Measurements from ENCODE around the gene TENM3. TPM values are rescaled to one million over a fixed set of nuclear protein-coding genes. Genes with fewer than 3 reads are reported as not detected.

The TENM3 gene
- polyA plus RNA-seq, 1 donor, result 17.7 TPM

DNA sequence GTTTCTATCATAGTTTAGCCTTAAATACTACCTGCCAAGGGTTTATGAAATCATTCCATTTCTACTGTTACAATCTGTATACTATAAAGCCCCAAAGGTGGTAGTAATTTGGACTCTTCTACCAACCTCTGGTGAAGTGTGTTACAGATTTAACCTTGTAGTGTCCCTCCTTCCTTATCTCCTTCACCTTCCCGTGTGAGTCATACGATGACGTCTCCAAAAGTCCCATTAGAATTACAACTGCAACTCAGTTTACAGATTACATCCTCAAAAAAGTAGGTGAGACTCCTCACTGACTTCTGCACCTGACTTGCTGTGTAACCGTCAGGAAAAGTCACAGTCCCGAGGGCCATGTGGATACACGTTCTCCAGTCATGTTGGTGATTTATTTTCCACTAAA lies 455.0 kb downstream of the TENM3 start:
- DNase-seq, result no peak

DNA sequence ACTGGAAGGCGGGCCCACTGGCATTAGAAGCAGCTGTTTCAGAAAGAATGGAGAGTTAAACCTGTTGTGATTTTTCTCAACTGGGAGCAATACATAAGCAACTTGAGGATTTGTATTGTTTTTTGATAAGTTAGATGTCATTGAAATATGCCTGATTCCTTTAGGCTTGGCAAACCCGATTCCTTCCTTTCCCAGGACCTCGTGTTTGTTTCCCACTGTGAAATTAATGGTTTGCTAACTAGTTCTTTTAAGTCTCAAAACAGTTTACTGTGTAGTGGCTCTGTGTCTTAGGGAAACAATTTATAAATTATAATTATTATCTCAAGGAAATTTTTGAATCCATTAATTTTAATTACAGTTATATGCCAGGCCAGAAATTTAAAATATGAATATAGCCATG lies 456.0 kb downstream of the TENM3 start:
- no peak for DNase-seq

DNA sequence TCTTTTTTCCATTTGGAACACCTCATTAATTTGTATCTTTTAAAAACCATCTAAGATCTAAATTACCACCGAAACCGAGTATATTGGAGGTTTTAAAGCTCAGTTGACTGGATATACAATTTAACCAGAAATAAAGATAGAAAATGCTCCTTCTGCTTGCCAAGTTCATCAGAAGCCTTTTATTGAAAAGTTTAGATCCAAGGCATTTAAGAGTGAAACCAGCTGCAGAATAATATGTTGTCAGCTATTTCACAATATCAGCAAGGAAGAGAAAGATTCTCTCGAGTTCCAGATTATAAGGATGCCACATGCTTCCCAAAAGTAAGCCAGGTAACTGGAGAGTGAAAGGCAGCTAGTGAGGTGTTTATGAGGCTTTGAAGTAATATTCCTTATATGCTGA lies 456.6 kb downstream of the TENM3 start:
- no peak for DNase-seq

DNA sequence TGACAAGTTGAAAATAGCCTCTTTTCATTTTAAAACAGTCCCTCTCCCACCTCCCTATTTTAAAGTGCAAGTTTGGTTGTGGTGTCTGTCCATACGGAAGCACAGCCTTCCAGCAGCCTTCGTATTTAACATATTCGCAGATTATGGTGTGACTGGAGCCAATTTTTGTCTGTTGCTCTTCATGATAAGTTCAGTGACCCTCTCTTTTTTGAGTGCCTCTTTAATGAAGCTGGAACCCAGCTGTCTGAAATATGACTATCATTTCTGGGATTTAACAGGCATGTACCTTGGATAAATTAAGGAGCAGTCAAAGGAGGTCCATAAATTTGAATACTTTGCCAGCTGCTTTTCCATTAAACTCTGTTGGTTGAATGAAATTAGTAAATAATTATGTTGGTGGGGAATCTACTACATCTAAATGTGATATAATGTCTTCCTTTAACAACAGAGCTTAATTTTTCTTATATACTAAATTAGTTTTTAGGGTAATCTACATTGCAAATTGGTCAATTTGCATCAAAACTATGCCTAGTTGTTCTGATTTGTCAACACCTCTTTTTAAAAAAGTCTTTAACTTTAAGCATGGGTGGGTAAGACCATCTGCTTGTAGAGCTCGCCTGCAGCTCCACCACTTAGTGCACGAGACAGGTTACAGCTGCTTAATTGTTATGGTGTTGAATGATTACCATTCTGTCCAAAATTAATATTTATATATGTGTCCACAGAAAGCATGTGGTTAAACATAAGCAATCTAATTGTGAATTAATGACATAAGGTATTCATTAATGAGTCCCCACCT lies 457.4 kb downstream of the TENM3 start:
- no peak for DNase-seq

DNA sequence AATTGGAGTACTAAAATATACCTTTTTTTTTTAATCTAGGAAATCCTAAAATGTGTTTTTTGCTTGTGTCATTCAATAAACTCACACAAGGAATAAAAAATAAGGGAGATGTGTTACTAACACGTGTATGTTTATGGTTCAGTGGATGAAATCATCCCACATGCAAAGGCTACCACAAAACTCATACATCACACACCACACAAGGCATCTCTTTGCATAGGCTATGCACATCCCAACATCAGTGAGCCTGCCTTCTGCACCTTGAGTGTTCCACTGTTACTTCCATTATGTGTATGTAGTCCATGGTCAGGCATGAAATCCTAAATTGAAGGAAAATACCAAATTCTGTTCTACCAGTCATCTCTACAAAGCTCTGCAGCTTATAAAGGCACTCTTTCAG lies 460.9 kb downstream of the TENM3 start:
- DNase-seq, result no peak

DNA sequence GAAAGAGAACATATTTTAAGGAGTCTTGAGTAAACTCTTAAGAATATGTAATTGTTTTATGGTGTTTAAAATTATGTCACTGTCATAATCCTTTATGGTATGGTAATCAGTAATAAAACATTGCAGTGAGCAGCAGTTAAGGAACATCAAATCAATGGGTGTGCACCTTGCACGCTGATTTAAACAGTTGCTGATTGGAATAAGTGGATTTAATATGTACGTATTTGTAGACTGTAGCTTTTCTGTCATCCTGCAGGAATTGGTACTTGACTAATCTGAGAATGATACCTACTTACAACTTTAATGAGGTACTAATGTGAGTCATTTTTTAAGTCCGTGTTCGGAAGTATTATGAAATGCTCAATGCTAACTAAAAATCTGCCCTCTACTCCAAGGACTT lies 461.7 kb downstream of the TENM3 start:
- DNase-seq, result no peak

DNA sequence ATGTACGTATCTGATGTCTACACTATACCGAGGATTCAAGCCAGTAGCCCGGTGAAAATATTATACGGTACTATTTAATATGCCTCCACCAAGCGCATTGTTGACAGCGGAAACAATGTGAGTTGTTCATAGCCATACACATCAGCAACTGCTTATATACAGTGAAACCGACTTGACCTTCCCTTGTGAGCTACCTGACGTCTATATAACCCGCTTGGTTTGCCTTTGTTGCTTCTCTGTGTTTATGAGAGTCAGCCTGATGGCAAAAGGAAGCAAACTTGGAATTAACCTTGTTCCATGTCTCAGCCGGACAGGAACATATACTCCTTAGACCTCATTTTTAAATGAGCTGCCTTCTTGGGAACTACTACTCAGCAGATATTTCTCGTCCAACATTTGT lies 462.2 kb downstream of the TENM3 start:
- no peak for DNase-seq

DNA sequence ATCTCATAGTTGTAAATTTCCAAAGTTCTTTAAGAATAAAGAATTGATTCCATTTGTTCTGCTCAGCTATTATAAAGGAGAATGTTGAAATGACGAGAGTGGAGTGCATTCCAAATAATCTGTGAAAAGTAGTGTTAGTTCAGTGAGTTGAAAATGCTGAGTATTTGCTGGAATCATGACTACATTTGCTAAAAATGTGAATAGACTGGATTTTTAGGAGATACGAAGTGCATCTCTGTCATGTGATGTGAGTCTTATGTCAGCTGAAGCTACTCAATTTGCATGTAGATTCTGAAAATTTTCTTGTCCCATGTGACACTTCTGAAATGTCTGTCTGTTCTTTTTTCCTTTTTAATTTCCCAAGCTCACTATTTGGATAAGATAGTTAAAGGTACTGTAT lies 468.0 kb downstream of the TENM3 start:
- no peak for DNase-seq

DNA sequence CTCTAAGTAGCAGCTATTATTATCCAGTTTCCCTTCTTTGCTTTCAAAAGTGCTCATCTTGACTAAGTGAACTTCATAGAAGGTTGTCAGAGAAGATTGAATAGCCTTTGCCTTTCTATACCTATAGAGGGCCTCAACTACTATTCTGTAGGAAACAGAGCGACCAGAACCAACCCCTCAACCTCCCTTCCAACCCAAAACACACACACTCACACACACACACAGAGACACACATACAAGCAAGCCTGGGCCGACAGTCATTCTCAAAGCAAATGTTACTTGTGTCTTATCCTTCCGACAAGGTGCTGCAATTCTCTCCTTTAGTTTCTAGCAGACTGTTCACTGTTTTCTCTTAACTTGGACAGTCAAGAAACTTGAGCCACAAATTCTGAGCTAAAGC lies 472.3 kb downstream of the TENM3 start:
- DNase-seq, result no peak

DNA sequence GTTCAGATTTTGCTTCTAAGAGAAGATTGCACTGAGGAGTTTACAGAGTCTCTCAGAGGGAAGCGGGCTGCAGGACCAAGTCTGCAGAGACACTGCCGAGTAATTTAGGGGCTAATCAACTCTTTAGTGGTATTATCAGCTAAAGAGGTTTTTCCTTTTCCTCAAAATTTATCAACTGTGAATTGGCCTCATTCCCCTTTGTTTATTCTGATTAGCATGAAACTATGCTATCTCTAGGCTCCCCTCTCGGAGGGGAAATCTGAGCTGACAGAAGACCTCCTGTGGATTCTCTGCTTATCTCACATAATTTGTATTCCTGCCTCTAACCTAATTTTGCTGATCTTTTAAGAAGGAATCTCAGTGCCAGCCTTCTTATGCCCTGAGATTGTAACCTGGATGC lies 473.0 kb downstream of the TENM3 start:
- no peak for DNase-seq

DNA sequence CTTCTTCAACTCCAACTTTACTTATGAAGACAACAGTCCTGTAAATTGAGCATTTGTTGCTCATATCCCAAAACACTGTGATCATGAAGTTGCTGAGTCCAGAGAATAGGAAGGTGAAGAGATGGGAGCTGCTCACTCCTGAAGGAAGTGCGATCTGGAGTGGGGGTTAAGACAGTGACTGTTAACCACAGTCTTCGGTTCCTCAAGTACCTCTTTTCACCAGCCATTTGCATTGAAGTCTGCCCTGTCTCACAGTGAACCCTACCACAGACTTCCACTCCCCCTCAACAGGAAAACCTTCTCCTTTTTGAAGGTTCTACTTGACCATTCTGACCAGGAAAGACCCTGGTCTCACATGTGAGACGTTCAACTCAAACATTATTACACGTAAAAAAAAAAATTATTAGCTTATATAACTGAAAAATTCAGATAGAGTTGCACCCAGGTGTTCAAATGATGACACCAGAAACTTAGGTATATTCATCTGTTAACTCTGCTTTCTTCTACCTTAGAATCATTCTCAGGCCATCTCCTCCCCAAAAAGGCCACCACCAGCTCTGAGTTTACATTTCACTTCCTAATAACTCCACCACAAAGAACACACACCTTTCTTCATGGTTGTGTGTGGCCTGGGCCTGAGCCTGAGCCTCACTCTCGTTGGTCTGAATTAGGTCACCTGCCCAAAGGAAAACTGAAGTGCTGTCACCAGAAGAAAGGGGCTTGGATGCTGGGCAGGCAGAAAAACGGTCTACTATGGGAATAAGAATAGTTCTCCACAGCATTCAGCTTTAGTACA lies 474.8 kb downstream of the TENM3 start:
- no peak for DNase-seq

DNA sequence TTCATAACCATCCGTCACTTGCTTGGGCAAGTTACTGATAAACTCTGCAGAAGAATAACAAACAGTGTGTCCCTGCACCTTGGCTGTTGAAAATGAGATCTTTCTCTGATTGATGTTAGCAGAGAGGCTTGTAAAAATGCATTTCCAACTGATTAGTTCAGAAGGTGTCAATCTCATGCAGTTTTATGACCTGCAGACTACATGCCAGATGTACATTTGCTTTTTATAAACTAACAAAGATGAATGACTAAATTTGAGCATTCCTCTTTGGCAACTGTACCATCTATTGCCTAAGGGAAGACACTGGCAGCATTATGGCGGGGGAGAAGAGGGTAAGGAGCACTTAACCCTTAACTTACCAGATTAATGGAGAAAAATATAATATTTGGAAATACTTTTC lies 481.2 kb downstream of the TENM3 start:
- no peak for DNase-seq

DNA sequence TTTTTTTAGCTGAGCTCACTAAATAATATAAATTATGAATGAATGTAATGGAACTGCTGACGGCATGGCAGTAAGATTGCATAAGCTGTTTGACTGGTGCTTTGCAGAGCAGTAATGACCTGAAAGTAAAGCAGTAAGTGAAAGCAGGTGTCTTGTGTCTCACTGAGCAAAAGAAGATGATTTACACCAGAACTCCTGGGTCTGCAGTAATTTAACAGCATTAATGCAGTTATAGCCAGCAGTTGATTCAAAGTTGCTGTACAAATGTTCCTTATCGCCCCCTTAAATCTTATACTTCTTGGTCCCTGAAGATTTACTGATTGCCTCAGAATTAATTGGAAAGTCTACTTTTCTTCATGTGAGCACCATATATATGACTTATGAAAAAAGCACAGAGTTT lies 486.3 kb downstream of the TENM3 start:
- DNase-seq, result no peak

DNA sequence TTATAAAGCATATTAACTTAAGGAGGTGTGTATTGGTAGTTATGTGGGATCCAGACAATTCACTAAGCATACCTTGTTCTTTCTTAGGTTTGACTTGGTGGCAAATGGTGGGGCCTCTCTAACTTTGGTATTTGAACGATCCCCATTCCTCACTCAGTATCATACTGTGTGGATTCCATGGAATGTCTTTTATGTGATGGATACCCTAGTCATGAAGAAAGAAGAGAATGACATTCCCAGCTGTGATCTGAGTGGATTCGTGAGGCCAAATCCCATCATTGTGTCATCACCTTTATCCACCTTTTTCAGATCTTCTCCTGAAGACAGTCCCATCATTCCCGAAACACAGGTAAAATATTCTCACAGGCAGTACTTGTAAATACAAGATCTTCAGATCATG lies 487.6 kb downstream of the TENM3 start:
- no peak for DNase-seq

DNA sequence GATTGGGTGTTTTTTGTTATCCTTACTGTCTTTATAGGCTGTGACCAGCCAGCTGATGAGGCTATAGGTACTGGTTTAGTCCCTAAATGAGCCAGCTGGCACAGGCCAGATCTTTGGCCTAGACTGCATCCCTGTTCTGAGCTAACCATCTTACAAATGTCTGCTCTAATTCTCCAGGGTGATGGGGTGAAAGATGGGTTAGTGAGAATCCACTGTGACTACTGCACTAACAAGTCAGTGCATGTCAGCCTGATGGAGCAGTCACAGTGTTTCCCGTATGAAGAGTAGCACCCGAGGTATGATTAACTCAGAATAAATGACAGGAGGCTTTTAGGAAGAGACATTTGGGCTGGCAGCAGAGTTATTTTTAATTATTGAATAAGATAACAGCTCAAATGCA lies 493.0 kb downstream of the TENM3 start:
- DNase-seq, result no peak

DNA sequence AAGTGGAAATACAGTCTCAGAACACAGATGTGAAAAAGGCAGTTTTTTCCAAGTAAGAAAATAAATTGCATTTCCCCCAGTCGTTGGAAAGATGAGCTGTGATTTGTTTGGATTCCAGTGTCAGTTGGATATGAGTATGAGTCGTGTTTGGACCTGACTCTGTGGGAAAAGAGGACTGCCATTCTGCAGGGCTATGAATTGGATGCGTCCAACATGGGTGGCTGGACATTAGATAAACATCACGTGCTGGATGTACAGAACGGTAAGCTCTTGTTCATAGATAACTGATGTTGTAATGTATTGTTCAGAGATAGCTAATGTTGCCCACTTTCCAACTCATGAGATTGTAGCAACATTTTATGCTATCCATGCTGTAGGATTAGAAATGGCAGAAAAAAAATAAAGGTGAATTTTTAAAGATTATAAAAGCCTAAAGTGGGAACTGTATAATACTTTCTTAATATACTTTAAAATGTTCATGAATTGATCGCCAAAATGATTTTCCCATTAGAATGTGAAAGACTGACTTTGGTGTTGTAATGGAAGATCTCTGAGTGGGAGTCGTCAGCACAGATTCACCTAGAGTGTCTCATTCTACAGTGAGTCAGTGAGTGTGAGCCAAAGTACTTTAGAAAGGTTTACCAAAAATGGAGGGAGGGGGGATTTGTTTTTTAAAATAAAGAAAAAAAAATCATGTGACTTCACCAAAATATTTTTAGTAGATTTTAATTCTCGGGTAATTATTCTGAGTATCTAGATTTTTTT lies 495.3 kb downstream of the TENM3 start:
- no peak for DNase-seq

DNA sequence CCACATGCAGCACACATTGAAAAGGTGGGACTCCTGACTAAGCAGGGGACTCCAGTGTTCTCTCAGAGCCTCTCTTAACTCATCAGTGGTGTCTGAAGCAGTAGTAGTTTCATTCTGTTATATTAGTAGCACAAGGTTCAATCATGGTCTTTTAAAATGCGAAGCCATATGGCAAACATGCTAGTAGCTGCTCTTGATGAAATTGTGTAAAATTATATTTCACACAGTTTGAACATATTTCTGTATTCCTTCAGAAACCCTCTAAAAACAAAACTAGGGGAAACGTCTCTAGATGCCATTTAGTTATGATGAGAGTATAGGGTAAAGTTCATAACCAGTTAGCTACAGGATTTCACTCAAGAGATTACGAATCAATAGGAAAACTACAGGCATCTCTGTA lies 497.1 kb downstream of the TENM3 start:
- DNase-seq, result no peak

DNA sequence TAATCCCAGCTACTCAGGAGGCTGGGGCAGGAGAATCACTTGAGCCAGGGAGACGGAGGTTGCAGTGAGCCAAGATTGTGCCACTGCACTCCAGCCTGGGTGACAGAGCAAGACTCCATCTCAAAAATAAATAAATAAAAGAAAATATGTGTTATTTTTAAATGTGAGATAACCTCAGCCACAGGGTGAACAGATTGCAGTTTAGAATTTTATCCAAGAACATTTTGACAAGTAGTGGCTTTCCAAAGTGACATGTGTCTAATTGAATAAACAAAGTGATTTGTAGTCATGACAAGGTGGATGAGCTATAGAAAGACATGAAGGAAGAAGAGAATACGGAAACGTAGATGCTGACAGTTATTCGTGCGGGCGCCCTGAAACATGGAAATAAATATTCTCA lies 497.9 kb downstream of the TENM3 start:
- no peak for DNase-seq

DNA sequence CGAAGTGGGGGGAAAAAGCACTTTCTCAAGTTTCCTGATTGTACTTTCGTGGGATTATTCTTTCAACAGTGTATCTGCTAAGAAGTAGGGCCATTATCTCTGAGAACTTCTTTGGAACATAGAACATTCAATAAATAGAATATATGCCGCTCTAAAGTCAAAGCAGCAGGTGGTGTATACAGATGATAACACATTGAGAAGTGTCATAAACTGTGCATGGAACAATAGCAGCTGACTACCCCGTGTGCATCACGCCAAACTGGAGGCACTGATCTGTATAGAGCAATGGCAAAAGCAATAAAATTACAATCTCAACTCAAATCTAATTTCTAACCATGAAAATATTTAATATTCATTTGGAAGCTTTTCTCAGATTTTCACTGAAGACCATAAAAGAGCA lies 498.7 kb downstream of the TENM3 start:
- no peak for DNase-seq

DNA sequence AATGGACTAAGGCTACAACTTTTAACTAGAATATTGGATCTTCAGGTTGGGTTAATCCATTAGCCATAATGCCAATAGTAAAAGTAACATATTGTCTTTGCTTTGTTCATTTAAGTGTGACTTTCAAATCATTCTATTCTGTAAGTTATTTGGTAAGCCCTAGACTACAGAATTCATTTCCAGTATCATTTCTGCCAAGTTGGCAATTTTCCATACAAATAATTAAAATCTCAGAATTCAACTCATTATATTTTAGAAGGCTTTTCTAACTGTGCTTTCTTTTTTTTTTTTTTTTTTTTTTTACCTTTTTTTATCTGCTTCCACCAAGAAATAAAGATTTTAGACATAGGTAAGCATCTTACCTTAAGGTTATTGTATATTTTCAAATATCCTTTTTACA lies 500.6 kb downstream of the TENM3 start:
- no peak for DNase-seq

DNA sequence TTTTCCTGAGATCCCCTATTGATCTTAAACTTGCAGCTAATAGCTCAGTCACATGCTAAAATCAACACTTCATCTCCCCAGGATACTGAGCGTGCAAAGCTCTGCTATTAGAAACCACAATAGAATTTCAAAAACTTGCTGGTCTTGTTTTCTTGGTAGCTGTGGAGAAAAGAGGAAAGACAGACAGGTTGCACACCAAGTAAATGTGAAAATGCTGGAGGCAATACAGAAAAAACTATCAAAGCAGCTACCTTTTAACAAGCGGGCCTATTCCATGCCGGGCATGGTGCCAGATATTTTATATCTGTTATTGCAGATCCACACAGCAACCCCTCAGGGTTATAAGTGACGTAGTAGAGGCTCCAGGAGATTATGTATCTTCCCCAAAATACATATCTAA lies 502.0 kb downstream of the TENM3 start:
- DNase-seq, result no peak

DNA sequence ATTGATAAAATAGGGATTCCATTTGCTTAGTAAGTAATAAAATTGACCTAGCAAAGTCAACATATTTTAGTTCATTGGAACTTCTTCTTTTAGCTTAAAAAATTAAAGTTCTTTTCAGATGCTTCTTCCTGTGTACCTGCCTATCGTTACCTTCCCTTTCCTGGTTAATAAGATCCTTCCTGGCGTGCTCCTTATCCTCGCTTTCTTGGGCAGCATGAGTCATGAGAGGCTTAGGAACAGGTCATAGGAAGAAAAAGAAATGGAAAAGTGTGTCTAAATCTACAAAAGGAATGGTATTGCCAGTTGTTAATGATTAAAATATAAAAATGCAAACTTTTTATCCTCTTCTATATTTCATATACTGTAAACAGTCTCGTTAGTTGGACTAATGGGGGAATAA lies 503.7 kb downstream of the TENM3 start:
- DNase-seq, result no peak

DNA sequence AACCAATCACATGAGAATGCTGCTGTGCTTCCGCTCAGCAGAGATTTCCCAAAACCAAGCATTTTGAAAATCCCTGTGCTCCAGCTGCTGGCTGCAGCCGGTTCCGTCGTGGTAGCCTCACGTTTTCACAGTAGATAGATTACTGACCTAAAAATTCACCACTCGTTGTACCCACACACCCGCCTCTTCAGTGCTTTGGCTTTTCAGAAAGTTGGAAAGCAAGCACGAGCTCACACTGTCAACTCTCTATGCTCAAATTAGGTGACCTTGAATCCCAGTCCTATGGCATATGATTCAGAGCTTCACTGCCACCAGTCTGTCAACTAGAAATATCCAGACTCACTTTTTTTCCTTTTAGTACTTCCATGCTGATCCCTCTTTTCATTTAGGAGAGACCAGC lies 505.1 kb downstream of the TENM3 start:
- DNase-seq, result no peak

DNA sequence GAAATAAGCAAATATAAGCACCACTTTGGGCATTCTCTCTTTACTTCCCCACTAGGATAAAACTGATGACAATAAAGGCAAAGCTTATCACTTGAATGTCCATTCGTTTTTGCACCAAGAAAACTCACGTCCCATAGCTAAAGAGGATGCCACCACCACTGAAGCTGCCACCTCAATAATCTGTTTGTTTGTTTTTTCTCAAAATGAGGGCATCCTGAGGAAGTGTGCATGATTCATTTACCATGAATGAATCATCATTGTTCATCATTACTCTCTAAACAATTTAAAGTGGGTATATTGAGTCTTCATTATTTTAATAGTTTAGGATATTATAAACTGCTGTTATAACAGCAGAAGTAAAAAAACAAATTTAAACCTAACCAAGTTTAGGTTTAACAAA lies 505.7 kb downstream of the TENM3 start:
- no peak for DNase-seq
